GM23338 (cell line): ENCODE data around the gene CCDC187. TPM values are rescaled to one million over a fixed set of nuclear protein-coding genes. Genes with fewer than 3 reads are reported as not detected.

Experiments
- ATAC-seq: fragments of 200-7000 bp; cut with Tn5 transposase; 3 replicates; pipeline ENCODE4 v1.9.1; 2020
- DNase-seq: peaks from one replicate; pipeline ENCODE4 v3.0.0-alpha.2; 2015; ENCODE audit warnings: low spot score
- H2AFZ ChIP-seq: fragments of 200-600 bp; sonication (generic); 2 replicates; pipeline ENCODE4 v1.8.0; 2016; ENCODE audit warnings: antibody characterized with exemption, mild to moderate bottlenecking, moderate library complexity
- H3F3A ChIP-seq: fragments of 200-600 bp; sonication (generic); replicated peaks from 2 replicates; pipeline ENCODE4 v1.8.0; 2017; ENCODE audit warnings: antibody characterized with exemption, mixed run types, low read depth
- H3K27ac ChIP-seq: fragments of 200-600 bp; sonication (generic); 2 replicates; pipeline ENCODE4 v1.6.1; 2016; ENCODE audit warnings: low read depth
- H3K27me3 ChIP-seq: fragments of 200-600 bp; sonication (generic); 2 replicates; pipeline ENCODE4 v1.8.0; 2016; ENCODE audit warnings: mild to moderate bottlenecking, mixed run types, moderate library complexity; ENCODE audit not compliant: insufficient read depth
- H3K36me3 ChIP-seq: fragments of 200-600 bp; sonication (generic); 2 replicates; pipeline ENCODE4 v1.8.0; 2016; ENCODE audit warnings: mild to moderate bottlenecking; ENCODE audit not compliant: insufficient read depth
- H3K4me1 ChIP-seq: fragments of 200-600 bp; sonication (generic); 2 replicates; pipeline ENCODE4 v1.8.0; 2016; ENCODE audit warnings: mild to moderate bottlenecking, moderate library complexity; ENCODE audit not compliant: insufficient read depth
- H3K4me2 ChIP-seq: fragments of 200-600 bp; sonication (generic); 2 replicates; pipeline ENCODE4 v1.7.1; 2017; ENCODE audit warnings: mixed run types
- H3K4me3 ChIP-seq: fragments of 200-600 bp; sonication (generic); 2 replicates; pipeline ENCODE4 v1.6.1; 2016; ENCODE audit warnings: mixed run types
- H3K79me2 ChIP-seq: fragments of 200-600 bp; sonication (generic); replicated peaks from 2 replicates; pipeline ENCODE4 v1.8.0; 2017; ENCODE audit warnings: mild to moderate bottlenecking; ENCODE audit not compliant: insufficient read depth
- H3K9me2 ChIP-seq: fragments of 200-600 bp; sonication (generic); 2 replicates; pipeline ENCODE4 v1.8.0; 2017; ENCODE audit not compliant: insufficient read depth
- H4K20me1 ChIP-seq: fragments of 200-600 bp; sonication (generic); replicated peaks from 2 replicates; pipeline ENCODE4 v1.8.0; 2017; ENCODE audit warnings: mild to moderate bottlenecking; ENCODE audit not compliant: insufficient read depth
- H3K27ac Mint-ChIP-seq: 2 replicates; pipeline ENCODE4 v1.8.0; 2020; ENCODE audit warnings: inconsistent platforms, mild to moderate bottlenecking, moderate library complexity, mixed read lengths
- H3K27me3 Mint-ChIP-seq: 3 replicates; pipeline ENCODE4 v1.8.0; 2022; ENCODE audit warnings: low read depth, mild to moderate bottlenecking, moderate library complexity, mixed read lengths, inconsistent platforms; ENCODE audit not compliant: insufficient read depth, poor library complexity
- H3K36me3 Mint-ChIP-seq: 3 replicates; pipeline ENCODE4 v1.8.0; 2021; ENCODE audit warnings: low read depth, mild to moderate bottlenecking, inconsistent platforms, moderate library complexity, mixed read lengths
- H3K4me1 Mint-ChIP-seq: 3 replicates; pipeline ENCODE4 v1.8.0; 2020; ENCODE audit warnings: mild to moderate bottlenecking, inconsistent platforms, mixed read lengths
- H3K4me3 Mint-ChIP-seq: 3 replicates; pipeline ENCODE4 v1.8.0; 2021; ENCODE audit warnings: moderate library complexity, mild to moderate bottlenecking, inconsistent platforms, mixed read lengths
- H3K9me3 Mint-ChIP-seq: 3 replicates; pipeline ENCODE4 v1.8.0; 2020; ENCODE audit warnings: moderate library complexity, mild to moderate bottlenecking, inconsistent platforms, mixed read lengths
- CREB1 ChIP-seq: fragments of 250-450 bp; sonication (Bioruptor Pico); IDR thresholded peaks from 2 replicates; pipeline ENCODE4 v1.5.0; 2020; ENCODE audit warnings: low read depth, mild to moderate bottlenecking, moderate library complexity
- CTCF ChIP-seq, 2 experiments: fragments of 200-600 bp in 1 of 2; sonication (generic) in 1 of 2; conservative IDR thresholded peaks; 2 replicates each; pipeline versions ENCODE4 v1.5.1 to v1.6.1; 2016 to 2017; ENCODE audit warnings: antibody characterized with exemption in 2 of 2, low read depth in 2 of 2, mild to moderate bottlenecking in 2 of 2, moderate library complexity in 1 of 2
- EZH2phosphoT487 ChIP-seq: fragments of 200-600 bp; sonication (generic); IDR thresholded peaks from one replicate; pipeline ENCODE4 v1.8.1; 2018; ENCODE audit warnings: antibody characterized with exemption; ENCODE audit not compliant: unreplicated experiment
- JUNB ChIP-seq: IDR thresholded peaks from one replicate; pipeline ENCODE4 v1.6.1; 2016; ENCODE audit warnings: antibody characterized with exemption; ENCODE audit not compliant: unreplicated experiment
- NANOG ChIP-seq: IDR thresholded peaks from 2 replicates; pipeline ENCODE4 v1.6.1; 2016; ENCODE audit warnings: antibody characterized with exemption, borderline replicate concordance
- POLR2AphosphoS5 ChIP-seq: IDR thresholded peaks from 2 replicates; pipeline ENCODE4 v1.6.1; 2016; ENCODE audit warnings: antibody characterized with exemption, low read depth
- STAT1 ChIP-seq: IDR thresholded peaks from one replicate; pipeline ENCODE4 v1.6.1; 2016; ENCODE audit warnings: antibody characterized with exemption; ENCODE audit not compliant: unreplicated experiment
- ZNF331 ChIP-seq: fragments of 250-450 bp; sonication (Bioruptor Pico); IDR thresholded peaks from 2 replicates; pipeline ENCODE4 v1.5.0; 2020; ENCODE audit warnings: low read depth, mild to moderate bottlenecking, moderate library complexity
- polyA plus RNA-seq: library from polyadenylated mRNA; unstranded; fragments of >200 nt; fragmentation: Nextera tagmentation; extraction: Ambion mirVana; gene quantifications from 2 replicates; pipeline ENCODE4 v1.2.1, GENCODE V29; 2016
- total RNA-seq: library from RNA; depleted of rRNA; stranded (reverse); fragments of >200 nt; shearing (Covaris generic); gene quantifications from 2 replicates; pipeline ENCODE4 v1.2.3, GENCODE V29; 2014
- TF ChIP-seq, protein P1 (sequence below): IDR thresholded peaks from 2 replicates; pipeline ENCODE4 v1.6.1; 2016; ENCODE audit warnings: antibody characterized with exemption

The CCDC187 gene
- total and polyA plus RNA-seq, 2 experiments from 2014 or later, result 0.14 TPM; not detected in 1

GRCh38 chr9:136299541-136299940 is 4.4 kb downstream of the CCDC187 start (continued):
- no peak for TF ChIP-seq CTCF (conservative IDR thresholded peaks at IDR 0.05; ENCODE audit: low read depth in 2 of 2)
- TF ChIP-seq POLR2AphosphoS5, result no peak

- Histone ChIP-seq H3K4me3 (no peak overlapping the region), H3K36me3 (no peaks in the 10 kb centered on the region), H3K4me2 (no peak overlapping the region), H3F3A (no peaks in the 10 kb centered on the region), H3K4me1 (no peaks in the 10 kb centered on the region), H3K79me2 (no peaks in the 10 kb centered on the region), H3K9me2 (no peaks in the 10 kb centered on the region), H2AFZ (no peak overlapping the region), H3K27ac (no peak overlapping the region), H3K27me3 (no peaks in the 10 kb centered on the region), H4K20me1 (no peaks in the 10 kb centered on the region)
- Mint-ChIP-seq H3K27me3 (peaks cover 3% of the 10 kb centered on the region), H3K9me3 (no peaks in the 10 kb centered on the region), H3K4me3 (no peak overlapping the region), H3K36me3 (no peaks in the 10 kb centered on the region), H3K4me1 (peaks cover 5% of the 10 kb centered on the region; the same call in 2 of the 3 replicates), H3K27ac (no peak overlapping the region)
- ATAC-seq (no peak), DNase-seq (no peak)
- TF ChIP-seq CTCF (conservative IDR thresholded peaks at IDR 0.05; ENCODE audit: low read depth in 2 of 2) (no peak), EZH2phosphoT487 (no peak), NANOG (no peak), ZNF331 (CRISPR knock-in tag) (no peak)
These were observed 4.8 kb downstream of the CCDC187 start for GRCh38 chr9:136299116-136299515.

DNA sequence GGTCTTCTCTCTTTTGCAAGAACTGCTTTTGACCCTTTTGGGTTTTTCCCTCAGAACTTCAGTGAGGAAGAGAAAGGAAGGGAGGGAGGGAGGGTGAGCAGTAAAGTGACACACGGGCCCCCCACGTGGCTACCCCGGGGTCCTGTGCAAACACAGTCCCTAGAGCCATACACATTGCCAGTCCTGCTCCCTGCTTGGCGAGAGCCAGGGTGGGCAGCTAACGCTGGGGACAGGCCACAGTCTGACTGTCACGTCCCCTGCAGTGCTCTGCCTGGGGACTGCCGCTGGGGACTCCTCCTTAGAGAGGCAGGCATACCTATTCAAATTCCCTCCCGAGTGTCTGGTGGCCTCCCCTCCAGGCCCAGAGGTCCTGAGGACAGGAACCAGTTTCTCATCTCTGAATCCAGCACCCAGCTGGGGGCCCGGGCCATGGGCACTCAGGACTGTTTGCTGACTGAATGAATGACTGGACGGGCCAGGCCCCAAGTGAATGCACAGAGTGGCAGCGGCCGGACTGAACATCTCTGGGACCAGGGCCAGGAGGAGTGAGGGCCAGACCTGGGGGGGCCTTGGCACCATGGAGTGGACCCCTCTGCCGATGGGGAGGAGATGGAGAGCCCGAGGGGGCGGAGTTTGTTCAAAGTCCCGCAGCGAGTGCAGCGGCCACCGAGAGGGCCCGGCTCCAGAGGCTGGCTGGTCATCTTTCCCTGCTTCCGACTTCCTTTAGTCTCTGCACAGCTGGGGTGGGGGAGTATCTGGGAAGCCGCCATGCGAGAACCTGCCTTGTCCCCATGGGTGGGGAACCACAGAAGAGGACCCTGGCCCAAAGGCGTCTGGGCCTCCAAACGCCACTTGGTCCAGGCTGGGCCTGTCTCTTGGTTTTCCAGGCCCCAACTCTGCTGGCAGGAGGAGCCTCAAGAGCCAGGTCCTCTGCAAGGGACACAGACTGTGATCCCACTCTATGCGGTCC is 5.8 kb downstream of the CCDC187 start:
- peaks cover 9% of the 10 kb centered on the region; the same call in 1 of the 2 replicates for H3F3A ChIP-seq
- no peaks in the 10 kb centered on the region for H3K4me1 ChIP-seq
- Mint-ChIP-seq H3K4me3 (no peak overlapping the region), H3K9me3 (no peaks in the 10 kb centered on the region), H3K36me3 (no peaks in the 10 kb centered on the region), H3K4me1 (peaks cover 5% of the 10 kb centered on the region; the same call in 2 of the 3 replicates), H3K27ac (peak overlapping the region; percentile 41; the same call in 1 of the 2 replicates), H3K27me3 (peaks cover 3% of the 10 kb centered on the region)
- no peaks in the 10 kb centered on the region for H3K79me2 ChIP-seq
- H3K27ac ChIP-seq, result no peak overlapping the region
- no peak overlapping the region for H3K4me2 ChIP-seq
- H4K20me1 ChIP-seq, result no peaks in the 10 kb centered on the region
- no peak overlapping the region for H3K4me3 ChIP-seq
- DNase-seq, result no peak
- H2AFZ ChIP-seq, result no peak overlapping the region
- no peaks in the 10 kb centered on the region for H3K9me2 ChIP-seq
- ATAC-seq, result 0 out of 3 replicates have a peak, but pooled peaks have one; percentile 28
- no peaks in the 10 kb centered on the region for H3K27me3 ChIP-seq
- H3K36me3 ChIP-seq, result no peaks in the 10 kb centered on the region
- TF ChIP-seq JUNB (no peak), CREB1 (no peak), STAT1 (no peak), CTCF (conservative IDR thresholded peaks at IDR 0.05; ENCODE audit: low read depth in 2 of 2) (no peak)
- TF ChIP-seq, protein P1, sequence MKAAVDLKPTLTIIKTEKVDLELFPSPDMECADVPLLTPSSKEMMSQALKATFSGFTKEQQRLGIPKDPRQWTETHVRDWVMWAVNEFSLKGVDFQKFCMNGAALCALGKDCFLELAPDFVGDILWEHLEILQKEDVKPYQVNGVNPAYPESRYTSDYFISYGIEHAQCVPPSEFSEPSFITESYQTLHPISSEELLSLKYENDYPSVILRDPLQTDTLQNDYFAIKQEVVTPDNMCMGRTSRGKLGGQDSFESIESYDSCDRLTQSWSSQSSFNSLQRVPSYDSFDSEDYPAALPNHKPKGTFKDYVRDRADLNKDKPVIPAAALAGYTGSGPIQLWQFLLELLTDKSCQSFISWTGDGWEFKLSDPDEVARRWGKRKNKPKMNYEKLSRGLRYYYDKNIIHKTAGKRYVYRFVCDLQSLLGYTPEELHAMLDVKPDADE, result no peak
